Measurements from ENCODE around the gene PRKAG1.

GRCh38 chr12:48961801-48962200 is 56.8 kb downstream of the PRKAG1 start:
- TF ChIP-seq EZH2phosphoT487 (IDR thresholded peaks at IDR 0.05; ENCODE audit: borderline replicate concordance, low read length) = no peak
- TF ChIP-seq, protein P1, sequence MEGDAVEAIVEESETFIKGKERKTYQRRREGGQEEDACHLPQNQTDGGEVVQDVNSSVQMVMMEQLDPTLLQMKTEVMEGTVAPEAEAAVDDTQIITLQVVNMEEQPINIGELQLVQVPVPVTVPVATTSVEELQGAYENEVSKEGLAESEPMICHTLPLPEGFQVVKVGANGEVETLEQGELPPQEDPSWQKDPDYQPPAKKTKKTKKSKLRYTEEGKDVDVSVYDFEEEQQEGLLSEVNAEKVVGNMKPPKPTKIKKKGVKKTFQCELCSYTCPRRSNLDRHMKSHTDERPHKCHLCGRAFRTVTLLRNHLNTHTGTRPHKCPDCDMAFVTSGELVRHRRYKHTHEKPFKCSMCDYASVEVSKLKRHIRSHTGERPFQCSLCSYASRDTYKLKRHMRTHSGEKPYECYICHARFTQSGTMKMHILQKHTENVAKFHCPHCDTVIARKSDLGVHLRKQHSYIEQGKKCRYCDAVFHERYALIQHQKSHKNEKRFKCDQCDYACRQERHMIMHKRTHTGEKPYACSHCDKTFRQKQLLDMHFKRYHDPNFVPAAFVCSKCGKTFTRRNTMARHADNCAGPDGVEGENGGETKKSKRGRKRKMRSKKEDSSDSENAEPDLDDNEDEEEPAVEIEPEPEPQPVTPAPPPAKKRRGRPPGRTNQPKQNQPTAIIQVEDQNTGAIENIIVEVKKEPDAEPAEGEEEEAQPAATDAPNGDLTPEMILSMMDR (conservative IDR thresholded peaks at IDR 0.05; ENCODE audit: low read depth, low read length) = no peak
- TF ChIP-seq EZH2 (IDR thresholded peaks at IDR 0.05; ENCODE audit: low read length, unreplicated experiment) = no peak
